ENCODE measurements around the gene MINDY4B. TPM values are rescaled to one million over a fixed set of nuclear protein-coding genes. Genes with fewer than 3 reads are reported as not detected.

Gene MINDY4B
- total and polyA plus RNA-seq, 2 of the 4 experiments (the other 2 are of a cell fraction) = not detected

DNA sequence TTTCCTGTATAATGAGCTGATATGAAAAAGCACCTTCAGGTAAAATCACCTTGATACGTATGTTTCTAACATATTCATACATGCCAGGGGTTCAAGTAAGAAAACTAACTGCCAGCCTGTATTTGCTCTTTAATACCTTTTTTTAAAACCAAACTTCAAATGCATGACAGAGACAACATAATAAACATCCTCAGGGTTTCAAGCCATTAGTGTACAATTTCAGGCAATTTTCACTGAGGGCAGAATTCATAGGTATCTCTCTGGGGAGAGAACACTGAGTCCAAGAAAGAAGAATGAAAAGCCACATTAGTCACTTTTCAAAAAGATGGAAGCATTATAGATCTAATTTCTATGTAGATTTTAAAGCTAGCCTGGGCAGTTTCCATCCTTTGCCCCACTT, 26.9 kb downstream of the MINDY4B start:
- no peak overlapping the region for H3K4me3 ChIP-seq (ENCODE audit: insufficient read depth, low read depth, low read length)
- no peaks in the 10 kb centered on the region for H3K9me3 ChIP-seq (ENCODE audit: control insufficient read depth, insufficient read depth, low read length)
- H3K56ac ChIP-seq (ENCODE audit: extremely low read depth, insufficient read depth, low read length) = no peak overlapping the region
- H3K79me1 ChIP-seq (ENCODE audit: low read depth in 1 of 2, low read length in 2 of 2) = no peaks in the 10 kb centered on the region
- dilution Hi-C loops (cut with HindIII; ENCODE audit: low sequenced_read_pairs, unreplicated experiment) (no loop called here), in situ Hi-C loops (cut with MboI; ENCODE audit: low sequenced_read_pairs) (no loop called here), intact Hi-C loops (cut with micrococcal nuclease) (no loop called here)
- no peak overlapping the region for H2BK20ac ChIP-seq (ENCODE audit: low read depth, low read length)
- no peak overlapping the region for H3K18ac ChIP-seq (ENCODE audit: low read depth, low read length)
- H3K9me1 ChIP-seq (ENCODE audit: insufficient read depth, low read length) = no peaks in the 10 kb centered on the region
- DNase-seq (no peak), ATAC-seq (ENCODE audit: low read depth) (no peak)
- ChIA-PET CTCF (interaction anchor here (0.8 kb wide), 1 partner anchor 14 kb away, joined by 3 read pairs; no protein-coding TSS in a partner anchor), POLR2A (ENCODE audit: unreplicated experiment) (no interaction called here)
- H3K27ac ChIP-seq (ENCODE audit: insufficient read depth, low read length) = no peak overlapping the region
- no peaks in the 10 kb centered on the region for H4K20me1 ChIP-seq (ENCODE audit: insufficient read depth, low read length)
- no peak overlapping the region for H3K23ac ChIP-seq (ENCODE audit: low read depth, low read length)
- TF ChIP-seq RAD21 (IDR thresholded peaks at IDR 0.05; ENCODE audit: low read length) = no peak
- no peak for TF ChIP-seq POLR2A (IDR thresholded peaks at IDR 0.05; ENCODE audit: low read depth, low read length)
- no peak for TF ChIP-seq ELK1 (IDR thresholded peaks at IDR 0.05; ENCODE audit: borderline replicate concordance, low read depth, low read length)
- TF ChIP-seq, protein P1, sequence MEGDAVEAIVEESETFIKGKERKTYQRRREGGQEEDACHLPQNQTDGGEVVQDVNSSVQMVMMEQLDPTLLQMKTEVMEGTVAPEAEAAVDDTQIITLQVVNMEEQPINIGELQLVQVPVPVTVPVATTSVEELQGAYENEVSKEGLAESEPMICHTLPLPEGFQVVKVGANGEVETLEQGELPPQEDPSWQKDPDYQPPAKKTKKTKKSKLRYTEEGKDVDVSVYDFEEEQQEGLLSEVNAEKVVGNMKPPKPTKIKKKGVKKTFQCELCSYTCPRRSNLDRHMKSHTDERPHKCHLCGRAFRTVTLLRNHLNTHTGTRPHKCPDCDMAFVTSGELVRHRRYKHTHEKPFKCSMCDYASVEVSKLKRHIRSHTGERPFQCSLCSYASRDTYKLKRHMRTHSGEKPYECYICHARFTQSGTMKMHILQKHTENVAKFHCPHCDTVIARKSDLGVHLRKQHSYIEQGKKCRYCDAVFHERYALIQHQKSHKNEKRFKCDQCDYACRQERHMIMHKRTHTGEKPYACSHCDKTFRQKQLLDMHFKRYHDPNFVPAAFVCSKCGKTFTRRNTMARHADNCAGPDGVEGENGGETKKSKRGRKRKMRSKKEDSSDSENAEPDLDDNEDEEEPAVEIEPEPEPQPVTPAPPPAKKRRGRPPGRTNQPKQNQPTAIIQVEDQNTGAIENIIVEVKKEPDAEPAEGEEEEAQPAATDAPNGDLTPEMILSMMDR (conservative IDR thresholded peaks at IDR 0.05; ENCODE audit: low read depth, low read length) = no peak
- no peak for TF ChIP-seq MAFK (IDR thresholded peaks at IDR 0.05; ENCODE audit: low read depth, low read length)
- no peak for TF ChIP-seq NFE2L2 (IDR thresholded peaks at IDR 0.05; ENCODE audit: low read depth, low read length)
- TF ChIP-seq CEBPB (IDR thresholded peaks at IDR 0.05; ENCODE audit: low read depth, low read length) = no peak
- no peak for TF ChIP-seq MXI1 (IDR thresholded peaks at IDR 0.05; ENCODE audit: borderline replicate concordance, low read depth, low read length)
- no peak for TF ChIP-seq CHD1 (IDR thresholded peaks at IDR 0.05; ENCODE audit: low read depth, low read length)
- no peak for TF ChIP-seq SMC3 (IDR thresholded peaks at IDR 0.05; ENCODE audit: low read depth, low read length)
- no peak for TF ChIP-seq MAZ (IDR thresholded peaks at IDR 0.05; ENCODE audit: borderline replicate concordance, low read depth, low read length)
- no peak for TF ChIP-seq RFX5 (IDR thresholded peaks at IDR 0.05; ENCODE audit: low read depth, low read length)
- TF ChIP-seq RCOR1 (IDR thresholded peaks at IDR 0.05; ENCODE audit: insufficient replicate concordance, low read length) = no peak
- TF ChIP-seq FOS (IDR thresholded peaks at IDR 0.05; ENCODE audit: low read depth, low read length) = no peak
- no peak for TF ChIP-seq USF2 (IDR thresholded peaks at IDR 0.05; ENCODE audit: low read depth, low read length)
- no peak for TF ChIP-seq BHLHE40 (IDR thresholded peaks at IDR 0.05; ENCODE audit: low read depth, low read length)
- no peak overlapping the region for H2BK15ac ChIP-seq (ENCODE audit: low read depth, low read length)
- H2AK5ac ChIP-seq (ENCODE audit: low read depth, low read length) = no peak overlapping the region
- no peak overlapping the region for H4K91ac ChIP-seq (ENCODE audit: insufficient read depth, low read depth, low read length)
- H3K36me3 ChIP-seq (ENCODE audit: control insufficient read depth, insufficient read depth, low read length) = no peaks in the 10 kb centered on the region
- H2AFZ ChIP-seq (replicated peaks; ENCODE audit: low read length, poor library complexity) = no peak overlapping the region
- no peak overlapping the region for H4K8ac ChIP-seq (ENCODE audit: low read depth in 2 of 2, low read length in 2 of 2)
- no peak overlapping the region for H2BK5ac ChIP-seq (ENCODE audit: low read depth, low read length, poor library complexity, severe bottlenecking)
- H3K4me2 ChIP-seq (ENCODE audit: low read depth, low read length) = no peak overlapping the region
- H2BK120ac ChIP-seq (ENCODE audit: low read depth, low read length) = no peak overlapping the region
- no peak overlapping the region for H3K9ac ChIP-seq (ENCODE audit: low read depth, low read length)
- H3K4ac ChIP-seq (ENCODE audit: low read depth, low read length) = no peak overlapping the region
- BruUV-seq (replicated peaks) = no TSS peak
- H4K5ac ChIP-seq (ENCODE audit: low read depth, low read length) = no peak overlapping the region
- no CpG with 5 or more reads among the region's 1 CpG for WGBS, 2 experiments (ENCODE audit: extremely low coverage in 2 of 2, insufficient read length in 1 of 2)
- peaks cover 30% of the 10 kb centered on the region for H3K27me3 ChIP-seq (ENCODE audit: control insufficient read depth, insufficient read depth, low read length)
- no peaks in the 10 kb centered on the region for H3K4me1 ChIP-seq (ENCODE audit: control insufficient read depth, insufficient read depth, low read length)
- H3K14ac ChIP-seq (replicated peaks; ENCODE audit: low read depth, low read length) = no peak overlapping the region
- H2AK9ac ChIP-seq (replicated peaks; ENCODE audit: low read depth, low read length, poor library complexity) = no peak overlapping the region
